ENCODE measurements around the gene CCR5AS.

CCR5AS gene

DNA sequence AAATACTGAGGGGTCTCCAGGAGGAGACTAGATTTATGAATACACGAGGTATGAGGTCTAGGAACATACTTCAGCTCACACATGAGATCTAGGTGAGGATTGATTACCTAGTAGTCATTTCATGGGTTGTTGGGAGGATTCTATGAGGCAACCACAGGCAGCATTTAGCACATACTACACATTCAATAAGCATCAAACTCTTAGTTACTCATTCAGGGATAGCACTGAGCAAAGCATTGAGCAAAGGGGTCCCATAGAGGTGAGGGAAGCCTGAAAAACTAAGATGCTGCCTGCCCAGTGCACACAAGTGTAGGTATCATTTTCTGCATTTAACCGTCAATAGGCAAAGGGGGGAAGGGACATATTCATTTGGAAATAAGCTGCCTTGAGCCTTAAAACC is 31.6 kb downstream of the CCR5AS start:
- FAIRE-seq, result no peak

DNA sequence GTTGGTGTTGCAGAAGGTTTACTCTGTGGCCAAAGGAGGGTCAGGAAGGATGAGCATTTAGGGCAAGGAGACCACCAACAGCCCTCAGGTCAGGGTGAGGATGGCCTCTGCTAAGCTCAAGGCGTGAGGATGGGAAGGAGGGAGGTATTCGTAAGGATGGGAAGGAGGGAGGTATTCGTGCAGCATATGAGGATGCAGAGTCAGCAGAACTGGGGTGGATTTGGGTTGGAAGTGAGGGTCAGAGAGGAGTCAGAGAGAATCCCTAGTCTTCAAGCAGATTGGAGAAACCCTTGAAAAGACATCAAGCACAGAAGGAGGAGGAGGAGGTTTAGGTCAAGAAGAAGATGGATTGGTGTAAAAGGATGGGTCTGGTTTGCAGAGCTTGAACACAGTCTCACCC is 32.1 kb downstream of the CCR5AS start:
- FAIRE-seq, result no peak

DNA sequence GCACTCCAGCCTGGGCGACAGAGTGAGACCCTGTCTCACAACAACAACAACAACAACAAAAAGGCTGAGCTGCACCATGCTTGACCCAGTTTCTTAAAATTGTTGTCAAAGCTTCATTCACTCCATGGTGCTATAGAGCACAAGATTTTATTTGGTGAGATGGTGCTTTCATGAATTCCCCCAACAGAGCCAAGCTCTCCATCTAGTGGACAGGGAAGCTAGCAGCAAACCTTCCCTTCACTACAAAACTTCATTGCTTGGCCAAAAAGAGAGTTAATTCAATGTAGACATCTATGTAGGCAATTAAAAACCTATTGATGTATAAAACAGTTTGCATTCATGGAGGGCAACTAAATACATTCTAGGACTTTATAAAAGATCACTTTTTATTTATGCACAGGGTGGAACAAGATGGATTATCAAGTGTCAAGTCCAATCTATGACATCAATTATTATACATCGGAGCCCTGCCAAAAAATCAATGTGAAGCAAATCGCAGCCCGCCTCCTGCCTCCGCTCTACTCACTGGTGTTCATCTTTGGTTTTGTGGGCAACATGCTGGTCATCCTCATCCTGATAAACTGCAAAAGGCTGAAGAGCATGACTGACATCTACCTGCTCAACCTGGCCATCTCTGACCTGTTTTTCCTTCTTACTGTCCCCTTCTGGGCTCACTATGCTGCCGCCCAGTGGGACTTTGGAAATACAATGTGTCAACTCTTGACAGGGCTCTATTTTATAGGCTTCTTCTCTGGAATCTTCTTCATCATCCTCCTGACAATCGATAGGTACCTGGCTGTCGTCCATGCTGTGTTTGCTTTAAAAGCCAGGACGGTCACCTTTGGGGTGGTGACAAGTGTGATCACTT is 34.1 kb downstream of the CCR5AS start:
- no peak for FAIRE-seq

DNA sequence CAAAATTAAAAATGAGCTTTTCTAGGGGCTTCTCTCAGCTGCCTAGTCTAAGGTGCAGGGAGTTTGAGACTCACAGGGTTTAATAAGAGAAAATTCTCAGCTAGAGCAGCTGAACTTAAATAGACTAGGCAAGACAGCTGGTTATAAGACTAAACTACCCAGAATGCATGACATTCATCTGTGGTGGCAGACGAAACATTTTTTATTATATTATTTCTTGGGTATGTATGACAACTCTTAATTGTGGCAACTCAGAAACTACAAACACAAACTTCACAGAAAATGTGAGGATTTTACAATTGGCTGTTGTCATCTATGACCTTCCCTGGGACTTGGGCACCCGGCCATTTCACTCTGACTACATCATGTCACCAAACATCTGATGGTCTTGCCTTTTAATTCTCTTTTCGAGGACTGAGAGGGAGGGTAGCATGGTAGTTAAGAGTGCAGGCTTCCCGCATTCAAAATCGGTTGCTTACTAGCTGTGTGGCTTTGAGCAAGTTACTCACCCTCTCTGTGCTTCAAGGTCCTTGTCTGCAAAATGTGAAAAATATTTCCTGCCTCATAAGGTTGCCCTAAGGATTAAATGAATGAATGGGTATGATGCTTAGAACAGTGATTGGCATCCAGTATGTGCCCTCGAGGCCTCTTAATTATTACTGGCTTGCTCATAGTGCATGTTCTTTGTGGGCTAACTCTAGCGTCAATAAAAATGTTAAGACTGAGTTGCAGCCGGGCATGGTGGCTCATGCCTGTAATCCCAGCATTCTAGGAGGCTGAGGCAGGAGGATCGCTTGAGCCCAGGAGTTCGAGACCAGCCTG is 35.1 kb downstream of the CCR5AS start:
- no peak for FAIRE-seq

DNA sequence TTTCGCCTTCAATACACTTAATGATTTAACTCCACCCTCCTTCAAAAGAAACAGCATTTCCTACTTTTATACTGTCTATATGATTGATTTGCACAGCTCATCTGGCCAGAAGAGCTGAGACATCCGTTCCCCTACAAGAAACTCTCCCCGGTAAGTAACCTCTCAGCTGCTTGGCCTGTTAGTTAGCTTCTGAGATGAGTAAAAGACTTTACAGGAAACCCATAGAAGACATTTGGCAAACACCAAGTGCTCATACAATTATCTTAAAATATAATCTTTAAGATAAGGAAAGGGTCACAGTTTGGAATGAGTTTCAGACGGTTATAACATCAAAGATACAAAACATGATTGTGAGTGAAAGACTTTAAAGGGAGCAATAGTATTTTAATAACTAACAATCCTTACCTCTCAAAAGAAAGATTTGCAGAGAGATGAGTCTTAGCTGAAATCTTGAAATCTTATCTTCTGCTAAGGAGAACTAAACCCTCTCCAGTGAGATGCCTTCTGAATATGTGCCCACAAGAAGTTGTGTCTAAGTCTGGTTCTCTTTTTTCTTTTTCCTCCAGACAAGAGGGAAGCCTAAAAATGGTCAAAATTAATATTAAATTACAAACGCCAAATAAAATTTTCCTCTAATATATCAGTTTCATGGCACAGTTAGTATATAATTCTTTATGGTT is 35.9 kb downstream of the CCR5AS start, which contains the start of gene CCR5:
CCR5 (plus strand) TSS at position 108 of the 680 bp plus-strand sequence. CDS start 1,957 bp downstream, outside the sequence.
- FAIRE-seq, result no peak

DNA sequence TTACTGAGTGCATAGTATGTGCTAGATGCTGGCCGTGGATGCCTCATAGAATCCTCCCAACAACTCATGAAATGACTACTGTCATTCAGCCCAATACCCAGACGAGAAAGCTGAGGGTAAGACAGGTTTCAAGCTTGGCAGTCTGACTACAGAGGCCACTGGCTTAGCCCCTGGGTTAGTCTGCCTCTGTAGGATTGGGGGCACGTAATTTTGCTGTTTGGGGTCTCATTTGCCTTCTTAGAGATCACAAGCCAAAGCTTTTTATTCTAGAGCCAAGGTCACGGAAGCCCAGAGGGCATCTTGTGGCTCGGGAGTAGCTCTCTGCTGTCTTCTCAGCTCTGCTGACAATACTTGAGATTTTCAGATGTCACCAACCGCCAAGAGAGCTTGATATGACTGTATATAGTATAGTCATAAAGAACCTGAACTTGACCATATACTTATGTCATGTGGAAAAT is 37.2 kb downstream of the CCR5AS start:
- FAIRE-seq, result no peak

DNA sequence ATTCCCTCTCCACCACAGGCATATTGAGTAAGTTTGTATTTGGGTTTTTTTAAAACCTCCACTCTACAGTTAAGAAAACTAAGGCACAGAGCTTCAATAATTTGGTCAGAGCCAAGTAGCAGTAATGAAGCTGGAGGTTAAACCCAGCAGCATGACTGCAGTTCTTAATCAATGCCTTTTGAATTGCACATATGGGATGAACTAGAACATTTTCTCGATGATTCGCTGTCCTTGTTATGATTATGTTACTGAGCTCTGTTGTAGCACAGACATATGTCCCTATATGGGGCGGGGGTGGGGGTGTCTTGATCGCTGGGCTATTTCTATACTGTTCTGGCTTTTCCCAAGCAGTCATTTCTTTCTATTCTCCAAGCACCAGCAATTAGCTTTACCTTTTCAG is 37.7 kb downstream of the CCR5AS start:
- no peak for FAIRE-seq

DNA sequence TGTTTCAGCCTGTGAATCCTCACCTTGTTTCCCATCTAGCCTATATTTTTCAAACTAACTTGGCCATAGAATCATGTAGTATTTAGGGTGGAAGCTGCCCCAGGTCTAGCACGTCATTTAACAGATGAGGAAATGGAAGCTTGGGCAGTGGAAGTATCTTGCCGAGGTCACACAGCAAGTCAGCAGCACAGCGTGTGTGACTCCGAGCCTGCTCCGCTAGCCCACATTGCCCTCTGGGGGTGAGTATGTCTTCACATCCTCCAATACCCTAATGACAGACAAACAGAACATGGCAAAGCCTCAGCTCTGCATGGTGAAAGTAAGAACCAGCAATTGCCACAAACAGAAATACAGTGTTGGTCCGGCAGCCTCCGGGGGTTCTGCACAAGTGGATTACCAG is 38.3 kb downstream of the CCR5AS start:
- no peak for FAIRE-seq

DNA sequence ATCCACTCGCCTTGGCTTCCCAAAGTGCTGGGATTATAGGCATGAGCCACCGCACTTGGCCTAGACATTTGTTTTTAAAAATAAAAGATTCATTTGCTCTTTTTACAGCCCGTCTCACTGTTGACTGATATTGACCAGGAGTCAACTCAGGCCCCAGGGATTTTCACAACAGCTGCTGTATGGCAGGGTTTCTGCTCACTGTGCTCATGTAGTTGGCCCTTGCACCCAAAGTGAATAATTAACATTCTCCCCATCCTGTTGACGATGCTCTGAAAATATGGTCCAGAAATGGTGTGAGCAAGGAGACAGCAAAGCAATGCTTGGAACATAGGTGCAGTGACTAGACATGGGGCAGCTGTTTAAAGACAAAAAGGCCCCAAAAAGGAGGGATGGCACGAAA is 39.1 kb downstream of the CCR5AS start:
- no peak for FAIRE-seq

DNA sequence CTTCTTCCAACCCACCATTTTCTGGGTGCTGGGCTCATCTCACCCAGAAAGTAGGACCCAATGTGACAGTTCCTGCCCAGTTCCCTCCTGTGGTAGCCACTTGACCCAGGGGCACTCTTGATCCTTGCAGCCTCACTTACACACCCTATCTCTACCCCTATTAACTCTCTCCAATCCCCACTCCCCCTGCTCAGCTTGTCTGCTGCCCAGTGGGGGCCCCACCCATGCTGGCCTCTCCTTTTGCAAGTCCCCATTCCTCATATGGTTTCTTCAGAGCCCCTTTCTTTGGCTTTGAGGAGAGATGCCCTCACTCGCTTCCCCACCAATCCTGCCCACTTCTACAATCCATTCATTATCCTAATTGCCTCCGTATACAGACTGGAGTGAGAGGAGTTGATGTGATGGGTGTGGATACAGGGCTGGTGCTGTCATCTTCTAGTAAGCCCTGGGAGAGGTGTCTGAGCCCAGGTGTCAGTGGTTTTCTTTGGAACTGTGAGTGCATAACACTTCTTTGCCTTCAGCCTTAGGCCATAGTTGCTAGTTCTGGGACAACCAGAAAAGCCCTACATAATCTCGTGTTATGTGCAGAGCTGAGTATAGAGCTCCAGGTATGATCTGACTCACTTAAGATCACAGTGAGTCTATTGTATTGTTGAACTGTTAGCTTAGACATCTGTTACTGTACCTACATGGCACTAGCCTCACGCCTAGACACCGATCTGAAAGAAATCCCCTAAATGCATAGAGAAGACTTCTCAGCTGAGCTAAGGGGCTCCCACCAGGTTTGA is 40.9 kb downstream of the CCR5AS start:
- no peak for FAIRE-seq

DNA sequence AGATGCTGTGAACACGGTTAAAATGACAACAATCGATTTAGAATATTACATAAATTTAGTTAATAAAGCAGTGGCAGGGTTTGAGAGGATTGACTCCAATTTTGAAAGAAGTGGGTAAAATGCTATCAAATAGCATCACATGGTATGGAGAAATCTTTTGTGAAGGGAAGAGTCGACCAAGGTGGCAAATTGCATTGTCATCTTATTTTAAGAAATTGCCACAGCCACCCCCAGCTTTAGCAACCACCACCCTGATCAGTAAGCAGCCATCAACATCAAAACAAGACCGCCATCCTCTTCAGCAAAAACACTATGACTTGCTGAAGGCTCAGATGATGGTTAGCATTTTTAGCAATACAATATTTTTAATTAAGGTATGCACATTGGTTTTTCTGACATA is 41.8 kb downstream of the CCR5AS start:
- no peak for FAIRE-seq

DNA sequence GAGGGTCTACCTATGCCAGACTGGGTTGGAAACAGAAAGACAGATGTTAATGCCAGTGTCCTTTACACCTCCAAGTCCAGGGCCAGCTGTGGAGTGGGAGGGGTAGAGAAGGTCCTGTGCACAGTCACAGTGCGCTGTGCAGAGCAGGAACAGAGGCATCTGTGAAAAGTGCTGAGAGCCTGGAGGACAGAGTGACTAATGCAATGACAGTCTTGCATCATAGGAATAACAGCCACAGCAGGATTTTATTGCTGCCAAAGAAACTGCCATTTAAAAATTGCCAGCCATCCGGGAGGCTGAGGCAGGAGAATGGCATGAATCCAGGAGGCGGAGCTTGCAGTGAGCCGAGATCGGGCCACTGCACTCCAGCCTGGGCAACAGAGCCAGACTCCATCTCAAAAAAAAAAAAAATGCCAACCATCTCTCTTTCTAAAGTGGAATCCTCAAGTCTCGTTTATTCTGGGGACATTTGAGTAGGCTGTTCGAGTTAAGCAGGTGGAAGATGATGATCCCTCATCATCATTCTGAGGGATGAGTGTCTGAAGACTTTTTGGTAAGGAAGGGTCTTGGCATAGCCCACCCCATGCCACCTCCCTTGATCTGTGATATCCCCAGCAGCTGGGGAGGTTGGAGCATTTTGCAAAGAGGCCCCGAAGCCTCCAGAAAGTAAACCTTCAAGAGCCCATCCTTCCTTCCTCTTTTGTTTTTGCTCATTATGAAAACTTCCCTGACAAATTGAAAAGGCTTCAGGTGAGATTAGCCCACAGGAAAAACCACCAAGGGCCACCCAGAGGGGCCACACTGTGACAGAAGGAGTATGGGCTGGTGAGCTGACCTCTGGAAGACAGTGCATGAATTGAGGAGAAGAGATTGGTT is 45.2 kb downstream of the CCR5AS start:
- FAIRE-seq, result no peak

DNA sequence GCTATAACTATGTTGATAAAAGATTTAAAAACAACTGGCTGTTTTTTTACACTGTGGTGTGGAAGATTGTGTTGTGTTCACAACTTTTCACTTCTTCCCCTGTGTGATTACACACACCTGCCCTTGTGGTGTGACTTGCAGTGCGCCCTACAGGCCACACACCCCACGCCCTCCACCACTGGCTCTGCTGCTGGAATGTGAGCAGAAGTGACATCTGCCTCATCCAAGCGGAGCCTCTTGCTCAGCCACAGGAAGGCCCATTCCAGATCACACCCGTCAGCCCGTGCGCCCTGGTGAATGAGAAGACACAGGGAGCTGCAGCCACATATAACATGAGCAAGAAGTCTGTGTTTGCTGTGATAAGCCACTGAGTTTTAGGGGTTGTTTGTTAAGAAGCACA is 46.0 kb downstream of the CCR5AS start:
- FAIRE-seq, result no peak

DNA sequence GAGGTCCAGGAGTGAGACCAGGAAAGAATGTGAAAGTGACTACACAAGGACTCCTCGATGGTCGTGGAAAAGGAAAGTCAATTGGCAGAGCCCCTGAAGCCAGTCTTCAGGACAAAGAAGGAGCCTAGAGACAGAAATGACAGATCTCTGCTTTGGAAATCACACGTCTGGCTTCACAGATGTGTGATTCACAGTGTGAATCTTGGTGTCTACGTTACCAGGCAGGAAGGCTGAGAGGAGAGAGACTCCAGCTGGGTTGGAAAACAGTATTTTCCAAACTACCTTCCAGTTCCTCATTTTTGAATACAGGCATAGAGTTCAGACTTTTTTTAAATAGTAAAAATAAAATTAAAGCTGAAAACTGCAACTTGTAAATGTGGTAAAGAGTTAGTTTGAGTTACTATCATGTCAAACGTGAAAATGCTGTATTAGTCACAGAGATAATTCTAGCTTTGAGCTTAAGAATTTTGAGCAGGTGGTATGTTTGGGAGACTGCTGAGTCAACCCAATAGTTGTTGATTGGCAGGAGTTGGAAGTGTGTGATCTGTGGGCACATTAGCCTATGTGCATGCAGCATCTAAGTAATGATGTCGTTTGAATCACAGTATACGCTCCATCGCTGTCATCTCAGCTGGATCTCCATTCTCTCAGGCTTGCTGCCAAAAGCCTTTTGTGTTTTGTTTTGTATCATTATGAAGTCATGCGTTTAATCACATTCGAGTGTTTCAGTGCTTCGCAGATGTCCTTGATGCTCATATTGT is 47.0 kb downstream of the CCR5AS start:
- no peak for FAIRE-seq

DNA sequence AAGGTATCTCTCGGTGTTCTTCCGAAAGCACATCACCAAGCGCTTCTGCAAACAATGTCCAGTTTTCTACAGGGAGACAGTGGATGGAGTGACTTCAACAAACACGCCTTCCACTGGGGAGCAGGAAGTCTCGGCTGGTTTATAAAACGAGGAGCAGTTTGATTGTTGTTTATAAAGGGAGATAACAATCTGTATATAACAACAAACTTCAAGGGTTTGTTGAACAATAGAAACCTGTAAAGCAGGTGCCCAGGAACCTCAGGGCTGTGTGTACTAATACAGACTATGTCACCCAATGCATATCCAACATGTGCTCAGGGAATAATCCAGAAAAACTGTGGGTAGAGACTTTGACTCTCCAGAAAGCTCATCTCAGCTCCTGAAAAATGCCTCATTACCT is 48.4 kb downstream of the CCR5AS start:
- FAIRE-seq, result no peak

DNA sequence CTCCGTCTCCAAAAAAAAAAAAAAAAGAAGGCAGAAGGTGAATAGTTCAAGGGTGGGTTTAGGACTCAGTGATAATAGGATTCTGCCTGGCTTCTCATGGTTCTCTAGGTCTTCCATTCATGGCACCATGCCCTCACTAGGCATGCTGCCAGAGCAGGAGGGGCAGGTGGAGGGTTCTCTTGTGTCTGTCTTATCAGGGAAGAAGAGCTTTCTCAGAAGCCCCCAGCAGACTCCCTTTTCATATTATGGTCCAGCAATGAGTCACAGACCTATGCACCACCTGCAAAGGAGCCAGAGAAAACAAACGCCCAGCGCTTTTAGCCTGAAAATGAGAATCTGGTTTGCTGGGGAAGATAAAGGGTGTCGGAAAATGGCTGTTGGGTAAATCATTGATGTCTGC is 50.0 kb downstream of the CCR5AS start:
- FAIRE-seq, result no peak

DNA sequence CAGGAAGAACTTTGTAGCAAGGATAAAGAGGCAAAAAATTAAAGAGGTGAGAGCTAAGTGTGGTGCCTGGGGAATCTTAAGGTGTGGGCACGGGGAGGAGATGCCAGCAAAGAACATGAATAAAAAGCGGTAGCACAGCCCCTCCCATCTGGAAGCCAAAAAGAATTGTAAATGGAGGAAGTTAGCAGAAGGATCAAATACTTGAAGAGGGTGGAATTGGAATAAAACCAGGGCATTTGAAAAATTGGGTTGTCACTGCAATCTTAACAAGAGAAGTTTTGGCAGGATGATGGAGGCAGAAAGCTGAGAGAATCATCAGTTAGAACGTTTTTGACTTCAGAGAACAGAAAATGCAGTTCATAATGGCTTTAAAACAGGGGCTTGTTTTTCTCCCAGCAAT is 50.6 kb downstream of the CCR5AS start:
- FAIRE-seq, result no peak

DNA sequence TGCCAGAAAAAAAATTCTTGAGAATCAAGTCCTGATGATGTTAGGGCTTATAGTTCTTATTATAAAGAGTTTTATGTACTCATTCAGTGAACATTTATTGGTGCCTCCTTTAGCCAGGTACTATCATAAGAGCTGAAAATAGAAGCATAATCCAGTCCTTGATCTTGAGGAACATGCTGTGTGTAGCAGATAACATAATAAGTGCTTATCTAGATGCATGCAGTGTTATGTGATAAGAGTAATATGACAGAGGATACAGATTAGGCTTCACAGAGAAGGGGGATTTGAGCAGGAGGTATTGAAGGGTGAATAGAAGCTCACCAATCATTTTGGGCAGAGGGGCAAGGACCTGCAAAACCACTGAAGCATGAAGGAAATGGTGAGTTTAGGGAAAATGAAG is 51.9 kb downstream of the CCR5AS start:
- no peak for FAIRE-seq

DNA sequence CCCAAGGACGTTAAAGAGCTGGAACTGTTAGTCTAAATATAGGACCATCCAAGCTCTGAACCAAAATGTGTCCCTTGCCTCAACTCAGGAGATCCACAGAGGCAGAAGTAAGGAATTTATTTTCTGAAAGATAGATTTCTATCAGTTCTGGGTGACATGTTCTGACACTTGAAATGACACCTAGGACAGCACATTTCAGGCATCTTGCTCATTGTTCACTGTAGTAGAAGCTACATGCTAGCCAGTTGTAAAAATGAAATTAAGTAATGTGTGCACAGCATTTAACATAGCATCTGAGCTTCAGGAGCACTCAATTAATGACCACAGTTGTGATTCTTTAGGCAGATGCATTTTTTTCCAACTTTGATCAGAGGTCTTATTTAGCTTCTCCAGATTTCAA is 52.4 kb downstream of the CCR5AS start:
- FAIRE-seq, result no peak

DNA sequence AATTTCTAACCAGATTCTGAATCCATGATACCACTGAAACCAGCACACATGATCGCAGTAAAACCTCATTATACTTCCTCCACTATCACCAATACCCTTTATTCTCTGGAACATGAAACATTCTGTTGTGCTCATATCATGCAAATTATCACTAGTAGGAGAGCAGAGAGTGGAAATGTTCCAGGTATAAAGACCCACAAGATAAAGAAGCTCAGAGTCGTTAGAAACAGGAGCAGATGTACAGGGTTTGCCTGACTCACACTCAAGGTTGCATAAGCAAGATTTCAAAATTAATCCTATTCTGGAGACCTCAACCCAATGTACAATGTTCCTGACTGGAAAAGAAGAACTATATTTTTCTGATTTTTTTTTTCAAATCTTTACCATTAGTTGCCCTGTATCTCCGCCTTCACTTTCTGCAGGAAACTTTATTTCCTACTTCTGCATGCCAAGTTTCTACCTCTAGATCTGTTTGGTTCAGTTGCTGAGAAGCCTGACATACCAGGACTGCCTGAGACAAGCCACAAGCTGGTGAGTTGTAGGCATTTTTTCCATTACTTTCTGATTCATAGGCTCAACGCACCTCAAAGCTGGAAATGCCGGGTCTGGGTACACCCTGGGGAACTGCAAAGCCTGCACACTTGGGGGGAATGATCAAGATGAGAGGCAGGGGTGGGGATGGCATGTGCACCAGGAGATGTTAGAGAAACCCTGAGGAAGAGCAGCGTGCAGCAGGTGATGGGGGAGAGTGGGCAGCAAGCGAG is 53.0 kb downstream of the CCR5AS start, which contains the start of gene CCR2:
CCR2 (plus strand) TSS at position 465 of the 764 bp plus-strand sequence. CDS start 3,417 bp downstream, outside the sequence.
- no peak for FAIRE-seq

Measured in A204.1 (cell line).